Astrocyte (in vitro differentiated cells and primary cell): ENCODE data around the gene TEAD1. TPM values are rescaled to one million over a fixed set of nuclear protein-coding genes. Genes with fewer than 3 reads are reported as not detected.

Source experiments
- DNase-seq: peaks from one replicate; pipeline ENCODE4 v3.0.0-alpha.2; 2010; ENCODE audit warnings: low read depth
- FAIRE-seq: peaks from 2 replicates; lab custom pipeline; 2011; peaks lifted over from hg19 to GRCh38; lab: Jason Lieb, UNC
- H2AFZ ChIP-seq: 2 replicates; pipeline ENCODE4 v1.6.0; 2012; ENCODE audit warnings: low read depth, low read length, inconsistent platforms
- H3K27ac ChIP-seq: 2 replicates; pipeline ENCODE4 v1.5.1; 2011; ENCODE audit warnings: low read depth, low read length, inconsistent platforms
- H3K27me3 ChIP-seq: 2 replicates; pipeline ENCODE4 v1.6.0; 2011; ENCODE audit warnings: low read length, inconsistent platforms; ENCODE audit not compliant: insufficient read depth
- H3K36me3 ChIP-seq: 2 replicates; pipeline ENCODE4 v1.5.1; 2011; ENCODE audit warnings: low read length, inconsistent platforms; ENCODE audit not compliant: insufficient read depth
- H3K4me1 ChIP-seq: 2 replicates; pipeline ENCODE4 v1.5.1; 2011; ENCODE audit warnings: low read length, inconsistent platforms; ENCODE audit not compliant: insufficient read depth
- H3K4me2 ChIP-seq: 2 replicates; pipeline ENCODE4 v1.6.0; 2012; ENCODE audit warnings: low read length, inconsistent platforms
- H3K4me3 ChIP-seq: 2 replicates; pipeline ENCODE4 v1.5.1; 2011; ENCODE audit warnings: low read depth, mild to moderate bottlenecking, low read length, inconsistent platforms; ENCODE audit not compliant: insufficient read depth
- H3K79me2 ChIP-seq: 2 replicates; pipeline ENCODE4 v1.6.0; 2012; ENCODE audit warnings: mild to moderate bottlenecking, low read length, inconsistent platforms; ENCODE audit not compliant: insufficient read depth
- H3K9ac ChIP-seq: 2 replicates; pipeline ENCODE4 v1.6.0; 2012; ENCODE audit warnings: mild to moderate bottlenecking, low read length, inconsistent platforms
- H3K9me3 ChIP-seq: 2 replicates; pipeline ENCODE4 v1.5.1; 2012; ENCODE audit warnings: low read depth, mild to moderate bottlenecking, low read length, inconsistent platforms; ENCODE audit not compliant: insufficient read depth
- H4K20me1 ChIP-seq: 2 replicates; pipeline ENCODE4 v1.6.0; 2012; ENCODE audit warnings: low read length, inconsistent platforms; ENCODE audit not compliant: insufficient read depth
- H3K27ac Mint-ChIP-seq: one replicate; pipeline ENCODE4 v1.8.0; 2021; ENCODE audit warnings: mild to moderate bottlenecking, mixed read lengths; ENCODE audit not compliant: unreplicated experiment
- H3K27me3 Mint-ChIP-seq: one replicate; pipeline ENCODE4 v1.8.0; 2021; ENCODE audit warnings: low read depth, mixed read lengths; ENCODE audit not compliant: unreplicated experiment
- H3K36me3 Mint-ChIP-seq: one replicate; pipeline ENCODE4 v1.8.0; 2021; ENCODE audit warnings: low read depth, mixed read lengths; ENCODE audit not compliant: unreplicated experiment
- H3K4me1 Mint-ChIP-seq: one replicate; pipeline ENCODE4 v1.8.0; 2021; ENCODE audit warnings: low read depth, mixed read lengths; ENCODE audit not compliant: unreplicated experiment
- H3K4me3 Mint-ChIP-seq: one replicate; pipeline ENCODE4 v1.8.0; 2021; ENCODE audit warnings: mild to moderate bottlenecking, moderate library complexity, mixed read lengths; ENCODE audit not compliant: unreplicated experiment
- H3K9me3 Mint-ChIP-seq: one replicate; pipeline ENCODE4 v1.8.0; 2021; ENCODE audit warnings: mild to moderate bottlenecking, mixed read lengths; ENCODE audit not compliant: unreplicated experiment
- CTCF ChIP-seq: IDR thresholded peaks from 2 replicates; pipeline ENCODE4 v1.5.1; 2011; ENCODE audit warnings: low read depth, mild to moderate bottlenecking, inconsistent platforms, low read length, moderate library complexity; ENCODE audit not compliant: insufficient read depth
- EZH2 ChIP-seq: IDR thresholded peaks from 2 replicates; pipeline ENCODE4 v1.6.1; 2012; ENCODE audit warnings: mild to moderate bottlenecking, low read length, inconsistent platforms; ENCODE audit not compliant: insufficient read depth
- total RNA-seq: library from RNA; stranded (reverse); gene quantifications from 2 replicates; pipeline ENCODE4 v1.2.1, GENCODE V29; 2021

Gene TEAD1
- total RNA-seq, 1 donor from 2014 or later, result 149 TPM

- Histone ChIP-seq H3K36me3 (no peaks in the 10 kb centered on the region), H3K9ac (no peak overlapping the region), H3K4me1 (peaks cover under 1% of the 10 kb centered on the region), H3K9me3 (no peaks in the 10 kb centered on the region), H3K27me3 (no peaks in the 10 kb centered on the region), H3K27ac (no peak overlapping the region), H4K20me1 (peaks cover 61% of the 10 kb centered on the region), H2AFZ (no peak overlapping the region), H3K4me3 (no peak overlapping the region), H3K79me2 (peaks cover 92% of the 10 kb centered on the region), H3K4me2 (no peak overlapping the region)
- no peaks in the 10 kb centered on the region for H3K9me3 Mint-ChIP-seq
- no peak overlapping the region for H3K27ac Mint-ChIP-seq
- TF ChIP-seq EZH2 (no peak), CTCF (no peak)
- no peaks in the 10 kb centered on the region for H3K27me3 Mint-ChIP-seq
- FAIRE-seq (no peak), DNase-seq (no peak)
- H3K4me3 Mint-ChIP-seq, result no peak overlapping the region
- H3K4me1 Mint-ChIP-seq, result peaks cover 17% of the 10 kb centered on the region
- peaks cover 14% of the 10 kb centered on the region for H3K36me3 Mint-ChIP-seq
Observed at GRCh38 chr11:12835286-12835685, 161.1 kb downstream of the TEAD1 start.

- H3K4me1 ChIP-seq, result peaks cover 31% of the 10 kb centered on the region
- Mint-ChIP-seq H3K4me1 (peaks cover 40% of the 10 kb centered on the region), H3K36me3 (peaks cover 10% of the 10 kb centered on the region), H3K4me3 (no peak overlapping the region), H3K27me3 (no peaks in the 10 kb centered on the region), H3K9me3 (no peaks in the 10 kb centered on the region), H3K27ac (no peak overlapping the region)
- TF ChIP-seq EZH2 (no peak), CTCF (no peak)
- no peak overlapping the region for H3K4me2 ChIP-seq
- no peak overlapping the region for H3K9ac ChIP-seq
- H3K27ac ChIP-seq, result no peak overlapping the region
- no peak for DNase-seq
- peaks cover 90% of the 10 kb centered on the region for H3K79me2 ChIP-seq
- H2AFZ ChIP-seq, result no peak overlapping the region
- no peaks in the 10 kb centered on the region for H3K36me3 ChIP-seq
- no peaks in the 10 kb centered on the region for H3K9me3 ChIP-seq
- no peak overlapping the region for H3K4me3 ChIP-seq
- no peak for FAIRE-seq
- no peaks in the 10 kb centered on the region for H3K27me3 ChIP-seq
- peaks cover 60% of the 10 kb centered on the region for H4K20me1 ChIP-seq
Observed at GRCh38 chr11:12838463-12839123, 164.4 kb downstream of the TEAD1 start.

DNA sequence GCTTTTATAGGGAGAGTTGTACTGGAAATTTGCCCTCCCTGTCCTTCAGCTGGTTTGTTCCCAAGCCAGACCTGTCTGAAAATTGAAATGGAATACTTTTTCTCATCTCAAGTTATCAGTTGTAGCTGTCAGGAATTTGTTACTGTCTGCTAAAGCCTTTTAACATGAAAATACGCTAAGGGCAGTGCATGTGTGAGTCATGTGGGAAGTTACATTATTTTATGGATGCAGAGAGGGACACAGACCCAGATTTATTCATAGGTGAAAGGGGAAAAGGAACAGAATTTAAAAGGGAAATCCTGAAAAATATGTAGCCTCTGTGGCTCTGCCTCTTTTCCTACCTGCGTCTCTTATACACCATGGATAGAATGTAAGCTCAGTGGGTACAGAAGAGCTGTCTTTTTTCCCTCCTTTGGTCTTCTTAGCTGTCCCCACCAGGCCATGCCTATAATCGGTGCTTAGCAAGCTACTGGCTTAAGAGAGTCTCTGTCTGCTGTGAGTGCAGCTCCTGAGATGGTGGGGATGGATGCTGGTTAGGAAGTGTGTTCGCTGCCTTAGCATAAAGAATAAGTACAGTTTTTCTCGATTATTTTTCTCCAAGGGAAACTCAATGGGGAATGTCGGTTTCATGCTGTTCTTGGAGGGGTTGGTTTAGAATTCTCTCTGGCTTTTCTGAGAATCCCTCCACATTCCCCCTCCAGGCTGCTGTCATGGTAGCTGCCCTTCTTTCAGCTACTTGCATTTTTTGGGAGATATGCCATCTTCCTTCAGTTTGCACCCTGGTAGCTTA is 166.8 kb downstream of the TEAD1 start:
- Mint-ChIP-seq H3K4me1 (peaks cover 46% of the 10 kb centered on the region), H3K27me3 (no peaks in the 10 kb centered on the region), H3K4me3 (no peak overlapping the region), H3K9me3 (no peaks in the 10 kb centered on the region), H3K36me3 (peaks cover 6% of the 10 kb centered on the region), H3K27ac (no peak overlapping the region)
- Histone ChIP-seq H3K4me1 (peaks cover 41% of the 10 kb centered on the region), H3K27me3 (no peaks in the 10 kb centered on the region), H3K9me3 (no peaks in the 10 kb centered on the region), H3K4me3 (no peak overlapping the region), H4K20me1 (peaks cover 61% of the 10 kb centered on the region), H3K9ac (peak overlapping the region; percentile 36), H3K27ac (peak overlapping the region; percentile 40), H3K4me2 (peak overlapping the region; percentile 65), H3K36me3 (no peaks in the 10 kb centered on the region), H2AFZ (no peak overlapping the region), H3K79me2 (peaks cover 88% of the 10 kb centered on the region)
- DNase-seq (no peak), FAIRE-seq (no peak)
- TF ChIP-seq EZH2 (no peak), CTCF (no peak)
